HCT116 (cell line): Measurements from ENCODE around the gene SRRM2. TPM values are rescaled to one million over a fixed set of nuclear protein-coding genes. Genes with fewer than 3 reads are reported as not detected.

Experiments
- ATAC-seq: fragments of 200-7000 bp; cut with Tn5 transposase; 2 replicates; pipeline ENCODE4 v1.9.1; 2020; ENCODE audit warnings: mild to moderate bottlenecking, moderate library complexity
- BruUV-seq: library from RNA; stranded (reverse); fragments of 400-500 nt; replicated peaks from 2 replicates; lab custom pipeline; 2021; lab: Mats Ljungman, UMichigan
- CTCF ChIA-PET: fragments of 300-600 bp; sonication (Branson Sonifier 250); formaldehyde crosslinking; loops from one replicate; lab custom pipeline; 2021; ENCODE audit warnings: antibody characterized with exemption; lab: Charles Lee
- POLR2A ChIA-PET: fragments of 300-600, 350-600 bp; sonication (Branson Sonifier 250); formaldehyde crosslinking; loops from one replicate; lab custom pipeline; 2021; ENCODE audit warnings: antibody characterized with exemption; lab: Charles Lee
- RAD21 ChIA-PET, 2 experiments: fragments of 300-600 bp; sonication (Branson Sonifier 250); formaldehyde crosslinking; loops; one replicate each; lab custom pipeline; 2023; ENCODE audit warnings: low total read pairs in 2 of 2; ENCODE audit not compliant: uncharacterized antibody in 2 of 2, unreplicated experiment in 2 of 2, low non-redundant PET in 1 of 2; lab: Charles Lee
- DNase-seq: peaks from one replicate; pipeline ENCODE4 v3.0.0-alpha.2; 2010; ENCODE audit warnings: low read depth, low spot score
- H2AFZ ChIP-seq: fragments of 200-600 bp; shearing (Covaris generic), sonication (generic); 2 replicates; pipeline ENCODE4 v1.6.1; 2017; ENCODE audit warnings: low read depth, mixed run types, mixed read lengths, antibody characterized with exemption, low read length; ENCODE audit not compliant: poor library complexity, severe bottlenecking
- H3K27ac ChIP-seq: 2 replicates; pipeline ENCODE4 v1.5.1; 2012; ENCODE audit warnings: low read depth, low read length
- H3K27me3 ChIP-seq: fragments of 200-600 bp; sonication (generic); 2 replicates; pipeline ENCODE4 v1.6.1; 2016; ENCODE audit warnings: mixed run types, low read length, mixed read lengths; ENCODE audit not compliant: insufficient read depth
- H3K36me3 ChIP-seq, 2 experiments: fragments of 200-500 bp in 1 of 2; fragments of 200-600 bp in 1 of 2; sonication (Bioruptor generic) in 1 of 2; sonication (generic) in 1 of 2; 2 replicates each; pipeline versions ENCODE4 v1.5.1 to v1.6.1; 2014 to 2016; ENCODE audit warnings: low read length in 2 of 2, inconsistent platforms in 1 of 2, mixed read lengths in 1 of 2, mixed run types in 1 of 2; ENCODE audit not compliant: insufficient read depth in 2 of 2, control insufficient read depth in 1 of 2
- H3K4me1 ChIP-seq, 2 experiments: fragments of 200-600 bp in 1 of 2; sonication (generic) in 1 of 2; 2 replicates each; pipeline versions ENCODE4 v1.5.1 to v1.6.1; 2012 to 2017; ENCODE audit warnings: low read length in 2 of 2, inconsistent platforms in 1 of 2, mild to moderate bottlenecking in 1 of 2, mixed read lengths in 1 of 2, mixed run types in 1 of 2, moderate library complexity in 1 of 2; ENCODE audit not compliant: insufficient read depth in 2 of 2, control insufficient read depth in 1 of 2
- H3K4me2 ChIP-seq: fragments of 200-600 bp; sonication (generic); 2 replicates; pipeline ENCODE4 v1.6.1; 2017; ENCODE audit warnings: mixed run types, low read length, mixed read lengths
- H3K4me3 ChIP-seq, 2 experiments: fragments of 200-600 bp in 1 of 2; sonication (generic) in 1 of 2; replicated peaks in 1 of 2; 2 replicates each; pipeline ENCODE4 v1.5.1; 2011 to 2016; ENCODE audit warnings: low read length in 2 of 2, control low read depth in 1 of 2, low read depth in 1 of 2, mild to moderate bottlenecking in 1 of 2, mixed read lengths in 1 of 2, mixed run types in 1 of 2
- H3K79me2 ChIP-seq: fragments of 200-600 bp; sonication (generic); 2 replicates; pipeline ENCODE4 v1.6.1; 2017; ENCODE audit warnings: mild to moderate bottlenecking, mixed run types, low read length, moderate library complexity, mixed read lengths; ENCODE audit not compliant: insufficient read depth
- H3K9ac ChIP-seq: fragments of 200-600 bp; sonication (generic); 2 replicates; pipeline ENCODE4 v1.6.1; 2016; ENCODE audit warnings: low read length, mixed read lengths
- H3K9me2 ChIP-seq: fragments of 200-600 bp; sonication (generic), shearing (Covaris generic); 2 replicates; pipeline ENCODE4 v1.6.1; 2017; ENCODE audit warnings: mixed run types, mild to moderate bottlenecking, moderate library complexity; ENCODE audit not compliant: insufficient read depth
- H3K9me3 ChIP-seq, 2 experiments: fragments of 200-500 bp in 1 of 2; fragments of 200-600 bp in 1 of 2; sonication (Bioruptor generic) in 1 of 2; sonication (generic) in 1 of 2; 2 replicates each; pipeline ENCODE4 v1.6.1; 2014 to 2017; ENCODE audit warnings: low read length in 2 of 2, mixed read lengths in 2 of 2, inconsistent platforms in 1 of 2, low read depth in 1 of 2, mild to moderate bottlenecking in 1 of 2, mixed run types in 1 of 2, moderate library complexity in 1 of 2; ENCODE audit not compliant: control insufficient read depth in 1 of 2, insufficient read depth in 1 of 2
- H4K20me1 ChIP-seq: fragments of 200-600 bp; sonication (generic), shearing (Covaris generic); 2 replicates; pipeline ENCODE4 v1.6.1; 2017; ENCODE audit warnings: mixed run types, mild to moderate bottlenecking, moderate library complexity; ENCODE audit not compliant: insufficient read depth
- CBX3 ChIP-seq: IDR thresholded peaks from 2 replicates; pipeline ENCODE4 v1.6.1; 2012; ENCODE audit warnings: low read depth
- JUND ChIP-seq: IDR thresholded peaks from 2 replicates; pipeline ENCODE4 v1.6.1; 2012
- POLR2AphosphoS5 ChIP-seq: IDR thresholded peaks from 2 replicates; pipeline ENCODE4 v1.6.1; 2011; ENCODE audit warnings: mild to moderate bottlenecking, low read depth, low read length, moderate library complexity
- RAD21 ChIP-seq: IDR thresholded peaks from 2 replicates; pipeline ENCODE4 v1.6.1; 2012; ENCODE audit warnings: low read depth, mild to moderate bottlenecking
- SIN3A ChIP-seq: IDR thresholded peaks from 2 replicates; pipeline ENCODE4 v1.6.1; 2012; ENCODE audit warnings: low read depth
- SP1 ChIP-seq: IDR thresholded peaks from 2 replicates; pipeline ENCODE4 v1.6.1; 2012; ENCODE audit warnings: low read depth
- SRF ChIP-seq: IDR thresholded peaks from 2 replicates; pipeline ENCODE4 v1.6.1; 2012; ENCODE audit warnings: low read depth
- TCF7L2 ChIP-seq: IDR thresholded peaks from 2 replicates; pipeline ENCODE4 v1.7.0; 2011; ENCODE audit warnings: borderline replicate concordance, inconsistent platforms; ENCODE audit not compliant: insufficient read depth, insufficient read length; ENCODE audit errors: extremely low read depth
- ZNF274 ChIP-seq: fragments of 200-500 bp; sonication (Bioruptor generic); IDR thresholded peaks from 2 replicates; pipeline ENCODE4 v1.6.1; 2014; ENCODE audit warnings: mild to moderate bottlenecking, low read depth, low read length, inconsistent platforms
- intact Hi-C: fragments of 100-400 bp; cut with micrococcal nuclease; formaldehyde crosslinking; loops from 2 replicates; pipeline ENCODE4 v1.10.0; 2022
- total RNA-seq: library from RNA; stranded (reverse); gene quantifications from one replicate; pipeline ENCODE4 v1.2.1, GENCODE V29; 2021; ENCODE audit not compliant: unreplicated experiment
- TF ChIP-seq, protein P1 (sequence below): IDR thresholded peaks from 2 replicates; pipeline ENCODE4 v1.6.1; 2012; ENCODE audit warnings: low read depth
- TF ChIP-seq, protein P2 (sequence below): IDR thresholded peaks from 2 replicates; pipeline ENCODE4 v1.6.1; 2012
- TF ChIP-seq, protein P3 (sequence below), 3 experiments: fragments of 200-600 bp in 1 of 3; sonication (generic) in 1 of 3; IDR thresholded peaks in 2 of 3; conservative IDR thresholded peaks in 1 of 3; 2 replicates each; pipeline ENCODE4 v1.5.1; 2012 to 2017; ENCODE audit warnings: low read depth in 2 of 3, low read length in 2 of 3, antibody characterized with exemption in 1 of 3, borderline replicate concordance in 1 of 3, control low read depth in 1 of 3, mild to moderate bottlenecking in 1 of 3, mixed read lengths in 1 of 3, mixed run types in 1 of 3, moderate library complexity in 1 of 3; ENCODE audit not compliant: insufficient read depth in 1 of 3

The SRRM2 gene
- total RNA-seq, 1 experiment from 2014 or later, result 541 TPM

DNA sequence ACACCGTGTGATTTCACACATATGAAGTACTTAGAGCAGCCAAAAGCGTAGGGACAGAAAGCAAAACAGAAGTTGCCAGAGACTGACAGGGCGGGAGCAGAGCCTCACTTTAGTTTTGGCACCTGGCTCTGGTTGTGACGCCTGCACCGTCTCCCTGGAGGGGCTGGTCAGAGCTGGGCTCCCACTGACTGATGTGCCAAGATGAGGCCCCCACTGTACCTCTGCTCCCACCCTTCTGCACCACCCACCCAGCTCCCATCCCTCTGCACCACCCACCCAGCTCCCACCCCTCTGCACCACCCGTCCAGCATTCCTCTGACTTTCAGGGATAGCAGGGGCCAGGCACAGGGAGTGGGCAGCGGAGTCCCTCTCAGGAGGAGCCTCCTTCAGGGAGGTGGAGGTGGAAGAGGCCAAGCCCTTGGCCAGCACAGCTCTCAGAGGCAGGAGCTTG, 61.4 kb downstream of the SRRM2 start:
- H3K4me1 ChIP-seq, result peaks cover 3 to 7% of the 10 kb centered on the region in 2 experiments; a peak in 1 of 4 replicates
- no TSS peak for BruUV-seq
- H3K9me2 ChIP-seq, result no peaks in the 10 kb centered on the region
- no peak for DNase-seq
- no peak overlapping the region for H3K9ac ChIP-seq
- intact Hi-C loops, result no loop called here
- H3K4me2 ChIP-seq, result no peak overlapping the region
- no peaks in the 10 kb centered on the region for H3K27me3 ChIP-seq
- no peak for ATAC-seq
- H3K9me3 ChIP-seq, result no peaks in the 10 kb centered on the region
- POLR2A ChIA-PET, result no interaction called here
- no peak overlapping the region for H3K4me3 ChIP-seq
- TF ChIP-seq SIN3A (no peak), TCF7L2 (no peak), ZNF274 (no peak), CBX3 (no peak), SP1 (no peak), JUND (no peak), SRF (no peak), POLR2AphosphoS5 (no peak), RAD21 (no peak)
- TF ChIP-seq, protein P1, sequence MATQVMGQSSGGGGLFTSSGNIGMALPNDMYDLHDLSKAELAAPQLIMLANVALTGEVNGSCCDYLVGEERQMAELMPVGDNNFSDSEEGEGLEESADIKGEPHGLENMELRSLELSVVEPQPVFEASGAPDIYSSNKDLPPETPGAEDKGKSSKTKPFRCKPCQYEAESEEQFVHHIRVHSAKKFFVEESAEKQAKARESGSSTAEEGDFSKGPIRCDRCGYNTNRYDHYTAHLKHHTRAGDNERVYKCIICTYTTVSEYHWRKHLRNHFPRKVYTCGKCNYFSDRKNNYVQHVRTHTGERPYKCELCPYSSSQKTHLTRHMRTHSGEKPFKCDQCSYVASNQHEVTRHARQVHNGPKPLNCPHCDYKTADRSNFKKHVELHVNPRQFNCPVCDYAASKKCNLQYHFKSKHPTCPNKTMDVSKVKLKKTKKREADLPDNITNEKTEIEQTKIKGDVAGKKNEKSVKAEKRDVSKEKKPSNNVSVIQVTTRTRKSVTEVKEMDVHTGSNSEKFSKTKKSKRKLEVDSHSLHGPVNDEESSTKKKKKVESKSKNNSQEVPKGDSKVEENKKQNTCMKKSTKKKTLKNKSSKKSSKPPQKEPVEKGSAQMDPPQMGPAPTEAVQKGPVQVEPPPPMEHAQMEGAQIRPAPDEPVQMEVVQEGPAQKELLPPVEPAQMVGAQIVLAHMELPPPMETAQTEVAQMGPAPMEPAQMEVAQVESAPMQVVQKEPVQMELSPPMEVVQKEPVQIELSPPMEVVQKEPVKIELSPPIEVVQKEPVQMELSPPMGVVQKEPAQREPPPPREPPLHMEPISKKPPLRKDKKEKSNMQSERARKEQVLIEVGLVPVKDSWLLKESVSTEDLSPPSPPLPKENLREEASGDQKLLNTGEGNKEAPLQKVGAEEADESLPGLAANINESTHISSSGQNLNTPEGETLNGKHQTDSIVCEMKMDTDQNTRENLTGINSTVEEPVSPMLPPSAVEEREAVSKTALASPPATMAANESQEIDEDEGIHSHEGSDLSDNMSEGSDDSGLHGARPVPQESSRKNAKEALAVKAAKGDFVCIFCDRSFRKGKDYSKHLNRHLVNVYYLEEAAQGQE, result no peak
- TF ChIP-seq, protein P2, sequence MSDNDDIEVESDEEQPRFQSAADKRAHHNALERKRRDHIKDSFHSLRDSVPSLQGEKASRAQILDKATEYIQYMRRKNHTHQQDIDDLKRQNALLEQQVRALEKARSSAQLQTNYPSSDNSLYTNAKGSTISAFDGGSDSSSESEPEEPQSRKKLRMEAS, result no peak
- TF ChIP-seq, protein P3, sequence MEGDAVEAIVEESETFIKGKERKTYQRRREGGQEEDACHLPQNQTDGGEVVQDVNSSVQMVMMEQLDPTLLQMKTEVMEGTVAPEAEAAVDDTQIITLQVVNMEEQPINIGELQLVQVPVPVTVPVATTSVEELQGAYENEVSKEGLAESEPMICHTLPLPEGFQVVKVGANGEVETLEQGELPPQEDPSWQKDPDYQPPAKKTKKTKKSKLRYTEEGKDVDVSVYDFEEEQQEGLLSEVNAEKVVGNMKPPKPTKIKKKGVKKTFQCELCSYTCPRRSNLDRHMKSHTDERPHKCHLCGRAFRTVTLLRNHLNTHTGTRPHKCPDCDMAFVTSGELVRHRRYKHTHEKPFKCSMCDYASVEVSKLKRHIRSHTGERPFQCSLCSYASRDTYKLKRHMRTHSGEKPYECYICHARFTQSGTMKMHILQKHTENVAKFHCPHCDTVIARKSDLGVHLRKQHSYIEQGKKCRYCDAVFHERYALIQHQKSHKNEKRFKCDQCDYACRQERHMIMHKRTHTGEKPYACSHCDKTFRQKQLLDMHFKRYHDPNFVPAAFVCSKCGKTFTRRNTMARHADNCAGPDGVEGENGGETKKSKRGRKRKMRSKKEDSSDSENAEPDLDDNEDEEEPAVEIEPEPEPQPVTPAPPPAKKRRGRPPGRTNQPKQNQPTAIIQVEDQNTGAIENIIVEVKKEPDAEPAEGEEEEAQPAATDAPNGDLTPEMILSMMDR (IDR thresholded peaks at IDR 0.05 in 2 of 3, conservative IDR thresholded peaks at IDR 0.05 in 1 of 3; ENCODE audit: borderline replicate concordance in 1 of 3, insufficient read depth in 1 of 3, low read depth in 2 of 3, low read length in 2 of 3), result no peak
- TF ChIP-seq, all 23 proteins: peak for 0
- ChIA-PET RAD21 (no interaction called here), CTCF (interaction anchor here (0.8 kb wide), 1 partner anchor 25 kb away, joined by 3 read pairs; no protein-coding TSS in a partner anchor)
- Histone ChIP-seq H3K27ac (no peak overlapping the region), H2AFZ (no peak overlapping the region), H3K79me2 (no peaks in the 10 kb centered on the region), H4K20me1 (no peaks in the 10 kb centered on the region), H3K36me3 (no peaks in the 10 kb centered on the region)
